GM12874 (cell line): ENCODE data around the gene PTPRA.

Experiments
- CTCF ChIP-seq: IDR thresholded peaks from 2 replicates; pipeline ENCODE4 v1.5.1; 2011; ENCODE audit warnings: low read depth, mild to moderate bottlenecking, control low read depth, low read length, moderate library complexity; ENCODE audit not compliant: insufficient read depth

The PTPRA gene

GRCh38 chr20:3027987-3028386 lies 154.7 kb downstream of the PTPRA start:
- TF ChIP-seq CTCF = no peak

DNA sequence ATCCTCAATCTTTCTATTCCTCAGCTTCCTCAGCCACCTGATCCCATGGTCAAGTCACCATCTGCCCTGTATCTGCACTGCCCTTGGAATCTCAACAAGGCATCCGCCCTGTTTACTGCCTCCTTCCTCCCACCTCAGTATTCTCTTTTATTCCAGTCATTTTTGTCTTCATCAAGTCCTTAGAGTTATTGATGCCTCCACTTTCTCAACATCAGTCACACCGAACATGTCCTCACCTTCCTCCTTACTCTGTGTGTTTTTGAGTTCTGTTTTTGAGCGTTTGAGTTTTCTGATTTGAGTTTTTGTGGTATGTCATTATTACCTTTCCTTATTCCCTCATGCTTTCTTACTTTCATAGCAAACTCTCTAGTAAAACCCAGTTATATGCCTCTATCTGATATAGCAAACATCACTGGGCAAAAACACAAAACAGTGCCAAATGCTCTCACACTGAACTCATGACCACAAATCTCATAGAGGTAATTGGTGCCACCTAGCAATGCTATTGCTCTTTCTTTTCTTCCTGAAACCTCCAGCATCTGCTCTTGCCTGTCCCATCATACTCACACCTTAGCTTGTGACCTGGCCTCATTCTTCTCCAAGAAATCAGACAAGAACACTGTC lies 158.4 kb downstream of the PTPRA start:
- TF ChIP-seq CTCF = no peak

- TF ChIP-seq CTCF = no peak
These were observed 159.3 kb downstream of the PTPRA start for GRCh38 chr20:3032624-3033023.

GRCh38 chr20:3037654-3038053 lies 164.4 kb downstream of the PTPRA start:
- no peak for TF ChIP-seq CTCF

GRCh38 chr20:3038454-3038853 lies 165.2 kb downstream of the PTPRA start:
- no peak for TF ChIP-seq CTCF

GRCh38 chr20:3039426-3039825 lies 166.1 kb downstream of the PTPRA start:
- no peak for TF ChIP-seq CTCF

GRCh38 chr20:3040086-3040485 lies 166.8 kb downstream of the PTPRA start:
- no peak for TF ChIP-seq CTCF

GRCh38 chr20:3041854-3042409 lies 168.7 kb downstream of the PTPRA start:
- TF ChIP-seq CTCF = no peak
